ENCODE results near the gene LAMTOR2. TPM values are rescaled to one million over a fixed set of nuclear protein-coding genes. Genes with fewer than 3 reads are reported as not detected.

Gene LAMTOR2
- total and polyA plus RNA-seq, 2 experiments from 2014 or later = 67.3 to 108 TPM

- no peak for TF ChIP-seq REST (IDR thresholded peaks at IDR 0.05; ENCODE audit: unreplicated experiment)
- TF ChIP-seq ZNF331 (CRISPR knock-in tag; IDR thresholded peaks at IDR 0.05; ENCODE audit: low read depth) = no peak
- no peak for TF ChIP-seq STAT1 (IDR thresholded peaks at IDR 0.05; ENCODE audit: unreplicated experiment)
- no peak for TF ChIP-seq CREB1 (CRISPR knock-in tag; IDR thresholded peaks at IDR 0.05; ENCODE audit: low read depth)
- TF ChIP-seq NANOG (IDR thresholded peaks at IDR 0.05; ENCODE audit: borderline replicate concordance) = no peak
Measured at GRCh38 chr1:156077430-156077760, 22.8 kb downstream of the LAMTOR2 start (continued).

GRCh38 chr1:156078728-156079127, 24.1 kb downstream of the LAMTOR2 start:
- DNase-seq (ENCODE audit: low spot score) (no peak), ATAC-seq (no peak)
- Mint-ChIP-seq H3K4me3 (peak overlapping the region; percentile 96), H3K27me3 (ENCODE audit: insufficient read depth, low read depth, poor library complexity) (peaks cover 24% of the 10 kb centered on the region), H3K36me3 (ENCODE audit: low read depth) (peaks cover 47% of the 10 kb centered on the region), H3K9me3 (peaks cover 3% of the 10 kb centered on the region; the same call in 1 of the 3 replicates), H3K4me1 (peaks cover 63% of the 10 kb centered on the region), H3K27ac (no peak overlapping the region)
- Histone ChIP-seq H3K4me2 (peak overlapping the region; percentile 99), H3K79me2 (replicated peaks; ENCODE audit: insufficient read depth) (peaks cover 69% of the 10 kb centered on the region), H3K4me1 (ENCODE audit: insufficient read depth) (peaks cover 69% of the 10 kb centered on the region), H3K27ac (ENCODE audit: low read depth) (0 out of 2 replicates have a peak overlapping the region, but pooled peaks have one; percentile 83), H3K27me3 (ENCODE audit: insufficient read depth) (no peaks in the 10 kb centered on the region), H3K36me3 (ENCODE audit: insufficient read depth) (no peaks in the 10 kb centered on the region; the same call in 1 of the 2 replicates), H2AFZ (no peak overlapping the region), H4K20me1 (replicated peaks; ENCODE audit: insufficient read depth) (peaks cover 40% of the 10 kb centered on the region), H3K9me2 (ENCODE audit: insufficient read depth) (no peaks in the 10 kb centered on the region), H3K4me3 (peak overlapping the region; percentile 35; the same call in 1 of the 2 replicates), H3F3A (replicated peaks; ENCODE audit: low read depth) (peaks cover 54% of the 10 kb centered on the region)
- no peak for TF ChIP-seq ZNF114 (CRISPR knock-in tag; IDR thresholded peaks at IDR 0.05)
- TF ChIP-seq EZH2phosphoT487 (IDR thresholded peaks at IDR 0.05; ENCODE audit: unreplicated experiment) = no peak
- no peak for TF ChIP-seq POLR2AphosphoS5 (IDR thresholded peaks at IDR 0.05; ENCODE audit: low read depth)
- TF ChIP-seq JUNB (IDR thresholded peaks at IDR 0.05; ENCODE audit: unreplicated experiment) = no peak
- no peak for TF ChIP-seq ETS1 (IDR thresholded peaks at IDR 0.05)
- TF ChIP-seq CREB1 (CRISPR knock-in tag; IDR thresholded peaks at IDR 0.05; ENCODE audit: low read depth) = no peak
- TF ChIP-seq ZNF331 (CRISPR knock-in tag; IDR thresholded peaks at IDR 0.05; ENCODE audit: low read depth) = no peak
- TF ChIP-seq ZNF462 (CRISPR knock-in tag; IDR thresholded peaks at IDR 0.05) = no peak
- no peak for TF ChIP-seq REST (IDR thresholded peaks at IDR 0.05; ENCODE audit: unreplicated experiment)
